Measurements from ENCODE around the gene PTP4A1. TPM values are rescaled to one million over a fixed set of nuclear protein-coding genes. Genes with fewer than 3 reads are reported as not detected.

The PTP4A1 gene
- polyA plus RNA-seq, 1 donor (not counting 4 experiments of a cell fraction or from before 2014, with no cell fraction given) = 65.7 TPM

GRCh38 chr6:63597141-63598048, 25.1 kb downstream of the PTP4A1 start:
- H3K4me2 ChIP-seq (ENCODE audit: control insufficient read depth, extremely low read depth, insufficient read depth, low read depth, low read length) = peak overlapping the region; percentile 100
- H3K79me2 ChIP-seq (ENCODE audit: control insufficient read depth, insufficient read depth, low read length) = no peaks in the 10 kb centered on the region
- H3K9me1 ChIP-seq (ENCODE audit: control insufficient read depth, extremely low read depth, insufficient read depth, low read length) = no peaks in the 10 kb centered on the region
- peak overlapping the region; percentile 42 to 97 (median 88) for H3K4me3 ChIP-seq (ENCODE audit: control insufficient read depth in 2 of 3, extremely low read depth in 1 of 3, insufficient read depth in 2 of 3, low read depth in 1 of 3, low read length in 3 of 3)
- no peaks in the 10 kb centered on the region for H4K20me1 ChIP-seq (ENCODE audit: control insufficient read depth, extremely low read depth, insufficient read depth, low read length)
- peak overlapping the region; percentile 100 for H2AFZ ChIP-seq (ENCODE audit: control insufficient read depth, low read length)
- TF ChIP-seq EZH2 (IDR thresholded peaks at IDR 0.05; ENCODE audit: low read length) (no peak), CTCF (optimal IDR thresholded peaks at IDR 0.05 in 1 of 3, IDR thresholded peaks at IDR 0.05 in 1 of 3, conservative IDR thresholded peaks at IDR 0.05 in 1 of 3; ENCODE audit: extremely low read depth in 1 of 3, insufficient read depth in 2 of 3, low read length in 3 of 3) (no peak)
- no peaks in the 10 kb centered on the region for H3K27me3 ChIP-seq (ENCODE audit: control insufficient read depth, extremely low read depth, insufficient read depth, low read length)
- DNase-seq (ENCODE audit: low read depth, low spot score) (no peak), FAIRE-seq (peak; percentile 9)
- H3K4me1 ChIP-seq (ENCODE audit: control insufficient read depth, extremely low read depth, insufficient read depth, low read length) = peaks cover 11% of the 10 kb centered on the region
- dilution Hi-C loops (cut with MboI; ENCODE audit: extremely low pct_ligation_motif_present, low sequenced_read_pairs) = no loop called here
- H3K9ac ChIP-seq (ENCODE audit: control insufficient read depth, extremely low read depth, insufficient read depth, low read length) = no peak overlapping the region
- no peaks in the 10 kb centered on the region for H3K9me3 ChIP-seq (ENCODE audit: control insufficient read depth, low read depth, low read length)
- H3K27ac ChIP-seq (ENCODE audit: control insufficient read depth, insufficient read depth, low read length) = no peak overlapping the region
- H3K36me3 ChIP-seq (ENCODE audit: control insufficient read depth in 2 of 2, extremely low read depth in 1 of 2, insufficient read depth in 2 of 2, low read length in 2 of 2) = no peaks in the 10 kb centered on the region

GRCh38 chr6:63598049-63599036, 26.1 kb downstream of the PTP4A1 start:
- no peaks in the 10 kb centered on the region for H3K9me1 ChIP-seq (ENCODE audit: control insufficient read depth, extremely low read depth, insufficient read depth, low read length)
- dilution Hi-C loops (cut with MboI; ENCODE audit: extremely low pct_ligation_motif_present, low sequenced_read_pairs) = no loop called here
- TF ChIP-seq EZH2 (IDR thresholded peaks at IDR 0.05; ENCODE audit: low read length) (no peak), CTCF (optimal IDR thresholded peaks at IDR 0.05 in 1 of 3, IDR thresholded peaks at IDR 0.05 in 1 of 3, conservative IDR thresholded peaks at IDR 0.05 in 1 of 3; ENCODE audit: extremely low read depth in 1 of 3, insufficient read depth in 2 of 3, low read length in 3 of 3) (peak; percentile 87 to 96 (median 92))
- H3K4me2 ChIP-seq (ENCODE audit: control insufficient read depth, extremely low read depth, insufficient read depth, low read depth, low read length) = peak overlapping the region; percentile 100
- H3K9ac ChIP-seq (ENCODE audit: control insufficient read depth, extremely low read depth, insufficient read depth, low read length) = peak overlapping the region; percentile 70
- peak overlapping the region; percentile 61 for H3K27ac ChIP-seq (ENCODE audit: control insufficient read depth, insufficient read depth, low read length)
- no peaks in the 10 kb centered on the region for H4K20me1 ChIP-seq (ENCODE audit: control insufficient read depth, extremely low read depth, insufficient read depth, low read length)
- peak overlapping the region; percentile 42 to 97 (median 88) for H3K4me3 ChIP-seq (ENCODE audit: control insufficient read depth in 2 of 3, extremely low read depth in 1 of 3, insufficient read depth in 2 of 3, low read depth in 1 of 3, low read length in 3 of 3)
- no peaks in the 10 kb centered on the region for H3K36me3 ChIP-seq (ENCODE audit: control insufficient read depth in 2 of 2, extremely low read depth in 1 of 2, insufficient read depth in 2 of 2, low read length in 2 of 2)
- H2AFZ ChIP-seq (ENCODE audit: control insufficient read depth, low read length) = peak overlapping the region; percentile 100
- no peaks in the 10 kb centered on the region for H3K79me2 ChIP-seq (ENCODE audit: control insufficient read depth, insufficient read depth, low read length)
- no peaks in the 10 kb centered on the region for H3K9me3 ChIP-seq (ENCODE audit: control insufficient read depth, low read depth, low read length)
- H3K4me1 ChIP-seq (ENCODE audit: control insufficient read depth, extremely low read depth, insufficient read depth, low read length) = peaks cover 11% of the 10 kb centered on the region
- DNase-seq (ENCODE audit: low read depth, low spot score) (no peak), FAIRE-seq (peak; percentile 89)
- H3K27me3 ChIP-seq (ENCODE audit: control insufficient read depth, extremely low read depth, insufficient read depth, low read length) = no peaks in the 10 kb centered on the region

Measured in keratinocyte (primary cell).